Endothelial cell of umbilical vein (primary cell): ENCODE results near the gene HOXB6. TPM values are rescaled to one million over a fixed set of nuclear protein-coding genes. Genes with fewer than 3 reads are reported as not detected.

Experiments
- BruUV-seq: library from RNA; stranded (reverse); fragments of 400-500 nt; replicated peaks from 2 replicates; lab custom pipeline; 2021; lab: Mats Ljungman, UMichigan
- CTCF ChIA-PET: fragments of 300-600, 350-600 bp; sonication (Branson Sonifier 250); formaldehyde crosslinking; loops from one replicate; lab custom pipeline; 2021; ENCODE audit warnings: antibody characterized with exemption, inconsistent platforms; lab: Charles Lee
- POLR2A ChIA-PET: fragments of 300-600, 350-600 bp; sonication (Branson Sonifier 250); formaldehyde crosslinking; loops from one replicate; lab custom pipeline; 2021; ENCODE audit warnings: antibody characterized with exemption, inconsistent platforms; lab: Charles Lee
- DNase-seq: peaks from one replicate; pipeline ENCODE4 v3.0.0-alpha.2; 2011; ENCODE audit warnings: low read depth, low spot score
- FAIRE-seq: peaks from 2 replicates; lab custom pipeline; 2011; peaks lifted over from hg19 to GRCh38; lab: Jason Lieb, UNC
- H2AFZ ChIP-seq: 2 replicates; pipeline ENCODE4 v1.6.0; 2012; ENCODE audit warnings: low read depth, low read length, control low read depth, inconsistent platforms
- H3K27ac ChIP-seq: 2 replicates; pipeline ENCODE4 v1.5.1; 2011; ENCODE audit warnings: low read depth, mild to moderate bottlenecking, control low read depth, low read length, moderate library complexity; ENCODE audit not compliant: insufficient read depth
- H3K27me3 ChIP-seq, 2 experiments: 2 replicates each; pipeline versions ENCODE4 v1.6.0 to v1.6.1; 2011; ENCODE audit warnings: low read length in 2 of 2, mixed read lengths in 1 of 2; ENCODE audit not compliant: control insufficient read depth in 2 of 2, insufficient read depth in 2 of 2
- H3K36me3 ChIP-seq, 2 experiments: 2 replicates in 1 of 2; 3 replicates in 1 of 2; pipeline ENCODE4 v1.5.1; 2011; ENCODE audit warnings: low read length in 2 of 2, mild to moderate bottlenecking in 1 of 2, moderate library complexity in 1 of 2; ENCODE audit not compliant: control insufficient read depth in 2 of 2, insufficient read depth in 2 of 2; ENCODE audit errors: extremely low read depth in 1 of 2
- H3K4me1 ChIP-seq: 3 replicates; pipeline ENCODE4 v1.5.1; 2011; ENCODE audit warnings: mild to moderate bottlenecking, low read length; ENCODE audit not compliant: control insufficient read depth, insufficient read depth; ENCODE audit errors: extremely low read depth
- H3K4me2 ChIP-seq: 2 replicates; pipeline ENCODE4 v1.6.1; 2011; ENCODE audit warnings: low read length, control low read depth, mixed read lengths; ENCODE audit not compliant: insufficient read depth
- H3K4me3 ChIP-seq, 3 experiments: fragments of 200-600 bp in 1 of 3; sonication (generic), shearing (Covaris generic) in 1 of 3; replicated peaks in 1 of 3; 2 replicates each; pipeline ENCODE4 v1.5.1; 2011 to 2016; ENCODE audit warnings: control low read depth in 3 of 3, low read length in 3 of 3, mild to moderate bottlenecking in 2 of 3, inconsistent platforms in 1 of 3, low read depth in 1 of 3, moderate library complexity in 1 of 3; ENCODE audit not compliant: insufficient read depth in 1 of 3
- H3K79me2 ChIP-seq: 2 replicates; pipeline ENCODE4 v1.6.0; 2012; ENCODE audit warnings: low read length, inconsistent platforms; ENCODE audit not compliant: control insufficient read depth, insufficient read depth
- H3K9ac ChIP-seq: replicated peaks from 2 replicates; pipeline ENCODE3; 2011; ENCODE audit warnings: low read length, control low read depth; ENCODE audit not compliant: insufficient read depth; ENCODE audit errors: extremely low read depth
- H3K9me1 ChIP-seq: replicated peaks from 3 replicates; pipeline ENCODE4 v1.6.0; 2011; ENCODE audit warnings: mild to moderate bottlenecking, low read length; ENCODE audit not compliant: control insufficient read depth, insufficient read depth; ENCODE audit errors: extremely low read depth
- H3K9me3 ChIP-seq: replicated peaks from 2 replicates; pipeline ENCODE4 v1.5.1; 2012; ENCODE audit warnings: low read length, inconsistent platforms; ENCODE audit not compliant: control insufficient read depth, insufficient read depth
- H4K20me1 ChIP-seq: replicated peaks from 2 replicates; pipeline ENCODE3; 2011; ENCODE audit warnings: mild to moderate bottlenecking, low read length; ENCODE audit not compliant: control insufficient read depth, insufficient read depth; ENCODE audit errors: extremely low read depth
- EZH2 ChIP-seq: IDR thresholded peaks from 2 replicates; pipeline ENCODE4 v1.6.1; 2012; ENCODE audit warnings: borderline replicate concordance, low read depth, mild to moderate bottlenecking, moderate library complexity, low read length, inconsistent platforms; ENCODE audit not compliant: severe bottlenecking
- FOS ChIP-seq: IDR thresholded peaks from 2 replicates; pipeline ENCODE4 v1.6.1; 2011; ENCODE audit warnings: mild to moderate bottlenecking, low read length, moderate library complexity, borderline replicate concordance; ENCODE audit not compliant: insufficient read depth
- GATA2 ChIP-seq: IDR thresholded peaks from 2 replicates; pipeline ENCODE4 v1.7.0; 2011; ENCODE audit warnings: low read depth, mild to moderate bottlenecking, moderate library complexity, mixed read lengths, low read length; ENCODE audit not compliant: insufficient read length, insufficient read depth
- JUN ChIP-seq: IDR thresholded peaks from 2 replicates; pipeline ENCODE4 v1.6.1; 2011; ENCODE audit warnings: borderline replicate concordance, low read depth; ENCODE audit not compliant: insufficient read length, insufficient read depth
- MAX ChIP-seq: IDR thresholded peaks from 2 replicates; pipeline ENCODE4 v1.6.1; 2011; ENCODE audit not compliant: insufficient read depth, insufficient read length
- MYC ChIP-seq: IDR thresholded peaks from one replicate; pipeline ENCODE4 v1.6.1; 2011; ENCODE audit warnings: mild to moderate bottlenecking, low read depth, low read length
- POLR2A ChIP-seq: IDR thresholded peaks from 2 replicates; pipeline ENCODE4 v1.6.1; 2012; ENCODE audit warnings: low read depth, mild to moderate bottlenecking, control low read depth, low read length
- POLR2AphosphoS5 ChIP-seq: IDR thresholded peaks from 2 replicates; pipeline ENCODE4 v1.6.1; 2012; ENCODE audit warnings: low read depth, mild to moderate bottlenecking, control low read depth, low read length, moderate library complexity; ENCODE audit not compliant: insufficient read depth
- dilution Hi-C: fragments of 300-500 bp; cut with MboI; formaldehyde crosslinking; loops from one replicate; pipeline ENCODE4 v1.15.0; 2019; ENCODE audit warnings: low sequenced_read_pairs; ENCODE audit not compliant: extremely low pct_ligation_motif_present
- intact Hi-C: fragments of 100-400 bp; cut with micrococcal nuclease; formaldehyde crosslinking; loops from one replicate; pipeline ENCODE4 v1.10.0; 2022
- polyA plus RNA-seq, 4 experiments: library from polyadenylated mRNA; depleted of rRNA in 3 of 4; stranded (reverse) in 3 of 4; unstranded in 1 of 4; fragments of >200 nt; gene quantifications; 2 replicates each; pipeline versions ENCODE4 v1.2.1 to v1.2.3, GENCODE V29; 2011 to 2012; ENCODE audit warnings: missing spikeins in 1 of 4
- total RNA-seq: library from RNA; stranded (reverse); gene quantifications from 2 replicates; pipeline ENCODE4 v1.2.3, GENCODE V29; 2021
- TF ChIP-seq, protein P1 (sequence below), 2 donors: IDR thresholded peaks; 1 replicate in 1 of 2; 2 replicates in 1 of 2; pipeline ENCODE4 v1.5.1; 2011; ENCODE audit warnings: low read length in 2 of 2, mild to moderate bottlenecking in 2 of 2, moderate library complexity in 2 of 2, control low read depth in 1 of 2, inconsistent platforms in 1 of 2, low read depth in 1 of 2; ENCODE audit not compliant: insufficient read depth in 1 of 2; ENCODE audit errors: extremely low read depth in 1 of 2

Gene HOXB6
- total and polyA plus RNA-seq, 2 donors (not counting 3 experiments of a cell fraction or from before 2014, with no cell fraction given) = 8.8 to 24.0 TPM

DNA sequence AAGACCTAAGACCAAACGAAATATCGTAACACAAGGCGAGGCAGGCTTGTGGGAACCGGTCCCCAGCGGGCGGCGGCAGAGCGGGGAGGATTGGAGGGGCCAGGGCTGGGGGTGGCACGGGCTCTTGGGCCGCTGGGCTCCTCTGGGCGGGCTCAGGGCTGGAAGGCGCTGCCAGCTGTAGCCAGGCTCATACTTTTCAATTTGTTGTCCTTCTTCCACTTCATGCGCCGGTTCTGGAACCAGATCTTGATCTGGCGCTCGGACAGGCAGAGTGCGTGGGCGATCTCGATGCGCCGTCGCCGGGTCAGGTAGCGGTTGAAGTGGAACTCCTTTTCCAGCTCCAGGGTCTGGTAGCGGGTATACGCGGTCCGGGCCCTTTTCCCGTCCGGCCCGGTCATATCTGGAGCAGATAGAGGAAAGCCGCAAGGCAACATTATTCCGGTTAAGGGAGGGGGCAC lies 12.7 kb downstream of the HOXB6 start:
- FAIRE-seq = no peak
- dilution Hi-C loops = no loop called here
- no peaks in the 10 kb centered on the region for H3K9me1 ChIP-seq
- intact Hi-C loops = no loop called here
- H3K4me2 ChIP-seq = no peak overlapping the region
- ChIA-PET POLR2A (interaction anchor here (0.6 kb wide), 1 partner anchor 12 kb away, joined by 6 read pairs; no protein-coding TSS in a partner anchor), CTCF (interaction anchor here (0.6 to 4.2 kb wide), 12 partner anchors 35 to 333 kb away, joined by 3 to 31 read pairs (median 6); no protein-coding TSS in a partner anchor)
- no peaks in the 10 kb centered on the region for H3K27me3 ChIP-seq
- no TSS peak for BruUV-seq
- no peak overlapping the region for H3K4me3 ChIP-seq
- H3K36me3 ChIP-seq = peaks cover 3 to 11% of the 10 kb centered on the region in 2 experiments
- peaks cover 30% of the 10 kb centered on the region for H3K4me1 ChIP-seq
- H3K9me3 ChIP-seq = no peaks in the 10 kb centered on the region
- H3K27ac ChIP-seq = no peak overlapping the region
- TF ChIP-seq JUN (no peak), FOS (no peak), MAX (no peak), POLR2A (no peak), POLR2AphosphoS5 (no peak), GATA2 (no peak), EZH2 (no peak), MYC (no peak)
- TF ChIP-seq, protein P1, sequence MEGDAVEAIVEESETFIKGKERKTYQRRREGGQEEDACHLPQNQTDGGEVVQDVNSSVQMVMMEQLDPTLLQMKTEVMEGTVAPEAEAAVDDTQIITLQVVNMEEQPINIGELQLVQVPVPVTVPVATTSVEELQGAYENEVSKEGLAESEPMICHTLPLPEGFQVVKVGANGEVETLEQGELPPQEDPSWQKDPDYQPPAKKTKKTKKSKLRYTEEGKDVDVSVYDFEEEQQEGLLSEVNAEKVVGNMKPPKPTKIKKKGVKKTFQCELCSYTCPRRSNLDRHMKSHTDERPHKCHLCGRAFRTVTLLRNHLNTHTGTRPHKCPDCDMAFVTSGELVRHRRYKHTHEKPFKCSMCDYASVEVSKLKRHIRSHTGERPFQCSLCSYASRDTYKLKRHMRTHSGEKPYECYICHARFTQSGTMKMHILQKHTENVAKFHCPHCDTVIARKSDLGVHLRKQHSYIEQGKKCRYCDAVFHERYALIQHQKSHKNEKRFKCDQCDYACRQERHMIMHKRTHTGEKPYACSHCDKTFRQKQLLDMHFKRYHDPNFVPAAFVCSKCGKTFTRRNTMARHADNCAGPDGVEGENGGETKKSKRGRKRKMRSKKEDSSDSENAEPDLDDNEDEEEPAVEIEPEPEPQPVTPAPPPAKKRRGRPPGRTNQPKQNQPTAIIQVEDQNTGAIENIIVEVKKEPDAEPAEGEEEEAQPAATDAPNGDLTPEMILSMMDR (IDR thresholded peaks at IDR 0.05; ENCODE audit: extremely low read depth in 1 of 2, insufficient read depth in 1 of 2, low read depth in 1 of 2, low read length in 2 of 2) = no peak
- H3K9ac ChIP-seq = no peak overlapping the region
- H4K20me1 ChIP-seq = no peaks in the 10 kb centered on the region
- no peak for DNase-seq
- H2AFZ ChIP-seq = no peak overlapping the region
- peaks cover 26% of the 10 kb centered on the region for H3K79me2 ChIP-seq
